ENCODE data around the gene DST.

Gene DST

DNA sequence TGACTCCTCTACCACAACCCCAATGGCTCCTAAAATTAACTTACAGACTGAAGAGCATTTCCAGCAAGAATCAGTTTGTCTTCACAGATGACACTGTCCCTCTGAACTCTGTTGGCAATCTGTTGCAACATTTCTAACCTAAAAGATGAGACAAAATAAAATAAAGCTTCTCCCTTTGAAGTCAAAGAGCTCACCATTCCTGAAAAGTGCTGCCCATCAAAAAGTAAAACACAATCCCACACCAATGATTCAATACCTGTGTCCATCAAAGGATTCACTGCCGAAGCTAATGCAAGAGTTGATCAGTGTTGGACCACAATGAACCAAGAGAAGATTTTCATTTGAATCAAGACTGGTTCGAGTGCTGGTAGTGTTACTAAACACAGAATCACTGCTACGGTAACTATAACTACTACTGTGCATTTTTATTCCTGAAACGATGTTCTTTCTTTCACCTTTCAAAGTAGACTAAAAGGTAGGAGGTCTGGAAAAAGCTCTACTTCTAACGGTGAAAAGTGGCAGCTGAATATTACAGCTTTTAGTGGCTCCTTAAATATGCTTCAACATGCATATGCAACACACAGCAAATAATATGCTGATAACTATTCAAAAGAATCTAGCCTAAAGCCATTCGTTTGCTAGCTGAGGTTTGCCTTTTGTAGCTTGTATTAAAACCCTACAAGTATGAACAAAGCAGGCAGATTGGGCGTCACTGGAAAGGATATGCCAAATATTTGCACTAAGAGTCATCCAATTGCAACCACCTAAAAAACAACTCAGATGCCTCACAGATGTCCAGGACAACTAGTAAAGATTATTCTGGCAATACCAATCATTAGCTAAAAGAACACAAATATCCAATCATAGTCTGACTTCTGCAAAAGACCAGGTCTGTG is at the start of gene DST:
Gene DST (minus strand): TSS at position 524 of the 896 bp plus-strand sequence.
- no peak for TF ChIP-seq JUND (IDR thresholded peaks at IDR 0.05; ENCODE audit: low read depth)
- in situ Hi-C loops (cut with HindIII; ENCODE audit: low pct_unique_long_range_greater_than_20kb, low sequenced_read_pairs), result no loop called here
- DNase-seq (ENCODE audit: low read depth in 1 of 2, low spot score in 1 of 2), result peak; percentile 5 to 45

DNA sequence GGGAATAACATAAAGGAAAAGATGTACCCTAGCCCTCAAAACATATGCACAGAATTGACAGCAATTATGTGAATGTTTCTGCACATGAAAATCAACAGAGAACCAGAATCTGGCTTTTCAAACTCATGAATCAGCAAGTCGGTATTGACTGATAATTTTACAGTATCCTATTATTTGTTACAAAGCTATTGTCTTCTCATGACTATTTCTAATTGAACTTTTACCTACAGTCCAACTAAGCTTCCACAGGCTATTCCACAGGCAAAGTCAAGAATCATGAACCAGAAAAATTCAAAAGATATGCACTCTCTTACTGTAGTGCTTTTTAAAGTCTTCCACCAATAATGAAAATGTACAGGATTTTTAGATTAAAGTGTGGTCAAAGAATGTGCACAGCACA is 49.1 kb upstream of the DST start:
- no peak for TF ChIP-seq JUND (IDR thresholded peaks at IDR 0.05; ENCODE audit: low read depth)
- in situ Hi-C loops (cut with HindIII; ENCODE audit: low pct_unique_long_range_greater_than_20kb, low sequenced_read_pairs), result no loop called here
- no peak for DNase-seq (ENCODE audit: low read depth in 1 of 2, low spot score in 1 of 2)

- TF ChIP-seq JUND (IDR thresholded peaks at IDR 0.05; ENCODE audit: low read depth), result no peak
- in situ Hi-C loops (cut with HindIII; ENCODE audit: low pct_unique_long_range_greater_than_20kb, low sequenced_read_pairs), result no loop called here
- no peak for DNase-seq (ENCODE audit: low read depth in 1 of 2, low spot score in 1 of 2)
These were observed 48.6 kb upstream of the DST start for GRCh38 chr6:56691286-56691595.

- DNase-seq (ENCODE audit: low read depth in 1 of 2, low spot score in 1 of 2), result peak in 1 of 2 experiments; percentile 43
- in situ Hi-C loops (cut with HindIII; ENCODE audit: low pct_unique_long_range_greater_than_20kb, low sequenced_read_pairs), result no loop called here
- TF ChIP-seq JUND (IDR thresholded peaks at IDR 0.05; ENCODE audit: low read depth), result no peak
These were observed 48.0 kb upstream of the DST start for GRCh38 chr6:56690519-56691285.

DNA sequence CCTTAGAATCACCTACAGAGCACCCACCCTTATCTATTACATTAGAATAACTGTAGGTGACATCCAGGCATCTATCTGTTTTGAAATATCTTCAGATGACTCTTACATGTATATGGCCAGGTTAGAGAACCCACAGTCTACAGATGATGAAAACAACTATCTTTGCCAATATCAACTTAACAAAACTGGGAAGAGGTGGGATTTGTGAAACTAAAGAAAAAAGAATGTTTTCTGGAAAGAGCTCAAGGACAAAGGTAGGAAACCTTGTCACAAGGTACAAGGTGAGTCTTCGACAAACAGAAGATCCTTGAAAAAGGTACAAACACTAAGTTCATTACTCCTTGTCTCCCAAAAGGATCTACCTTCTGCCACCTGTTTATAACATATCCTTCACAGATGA is 47.0 kb upstream of the DST start:
- in situ Hi-C loops (cut with HindIII; ENCODE audit: low pct_unique_long_range_greater_than_20kb, low sequenced_read_pairs), result no loop called here
- DNase-seq (ENCODE audit: low read depth in 1 of 2, low spot score in 1 of 2), result no peak
- no peak for TF ChIP-seq JUND (IDR thresholded peaks at IDR 0.05; ENCODE audit: low read depth)

GRCh38 chr6:56689114-56689513 is 46.4 kb upstream of the DST start:
- no peak for TF ChIP-seq JUND (IDR thresholded peaks at IDR 0.05; ENCODE audit: low read depth)
- DNase-seq (ENCODE audit: low read depth in 1 of 2, low spot score in 1 of 2), result no peak

DNA sequence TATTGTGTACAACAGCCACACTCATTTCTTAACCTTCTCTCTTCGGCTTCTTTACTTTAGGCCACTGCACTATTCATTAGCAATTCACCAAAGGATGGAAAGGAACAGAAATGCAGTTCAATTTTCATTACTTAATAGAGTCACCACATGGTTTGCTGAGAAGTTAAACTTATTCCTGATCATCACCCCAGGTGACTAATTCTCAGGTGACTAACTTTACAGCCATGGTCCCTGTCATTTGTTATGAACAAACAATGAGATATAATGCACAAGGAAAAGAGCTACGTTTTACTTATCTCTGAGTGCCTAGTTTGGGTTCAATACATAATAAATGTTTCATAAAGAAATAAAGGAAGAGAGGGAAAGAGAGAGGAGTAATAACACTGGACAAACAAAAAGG is 45.8 kb upstream of the DST start:
- DNase-seq (ENCODE audit: low read depth in 1 of 2, low spot score in 1 of 2), result no peak
- no peak for TF ChIP-seq JUND (IDR thresholded peaks at IDR 0.05; ENCODE audit: low read depth)
- in situ Hi-C loops (cut with HindIII; ENCODE audit: low pct_unique_long_range_greater_than_20kb, low sequenced_read_pairs), result no loop called here

More at GRCh38 chr6:56689114-56689513, 46.4 kb upstream of the DST start:
- in situ Hi-C loops (cut with HindIII; ENCODE audit: low pct_unique_long_range_greater_than_20kb, low sequenced_read_pairs), result no loop called here

GRCh38 chr6:56687551-56687950 is 44.9 kb upstream of the DST start:
- in situ Hi-C loops (cut with HindIII; ENCODE audit: low pct_unique_long_range_greater_than_20kb, low sequenced_read_pairs), result no loop called here
- TF ChIP-seq JUND (IDR thresholded peaks at IDR 0.05; ENCODE audit: low read depth), result no peak
- DNase-seq (ENCODE audit: low read depth in 1 of 2, low spot score in 1 of 2), result no peak

GRCh38 chr6:56686429-56686828 is 43.7 kb upstream of the DST start:
- no peak for DNase-seq (ENCODE audit: low read depth in 1 of 2, low spot score in 1 of 2)
- in situ Hi-C loops (cut with HindIII; ENCODE audit: low pct_unique_long_range_greater_than_20kb, low sequenced_read_pairs), result no loop called here
- TF ChIP-seq JUND (IDR thresholded peaks at IDR 0.05; ENCODE audit: low read depth), result no peak

- no peak for TF ChIP-seq JUND (IDR thresholded peaks at IDR 0.05; ENCODE audit: low read depth)
- in situ Hi-C loops (cut with HindIII; ENCODE audit: low pct_unique_long_range_greater_than_20kb, low sequenced_read_pairs), result no loop called here
- DNase-seq (ENCODE audit: low read depth in 1 of 2, low spot score in 1 of 2), result no peak
These were observed 43.3 kb upstream of the DST start for GRCh38 chr6:56685994-56686393.

GRCh38 chr6:56685102-56685733 is 42.5 kb upstream of the DST start:
- peak; percentile 43; the same call in 1 of the 2 replicates for TF ChIP-seq JUND (IDR thresholded peaks at IDR 0.05; ENCODE audit: low read depth)
- in situ Hi-C loops (cut with HindIII; ENCODE audit: low pct_unique_long_range_greater_than_20kb, low sequenced_read_pairs), result no loop called here
- DNase-seq (ENCODE audit: low read depth in 1 of 2, low spot score in 1 of 2), result no peak

DNA sequence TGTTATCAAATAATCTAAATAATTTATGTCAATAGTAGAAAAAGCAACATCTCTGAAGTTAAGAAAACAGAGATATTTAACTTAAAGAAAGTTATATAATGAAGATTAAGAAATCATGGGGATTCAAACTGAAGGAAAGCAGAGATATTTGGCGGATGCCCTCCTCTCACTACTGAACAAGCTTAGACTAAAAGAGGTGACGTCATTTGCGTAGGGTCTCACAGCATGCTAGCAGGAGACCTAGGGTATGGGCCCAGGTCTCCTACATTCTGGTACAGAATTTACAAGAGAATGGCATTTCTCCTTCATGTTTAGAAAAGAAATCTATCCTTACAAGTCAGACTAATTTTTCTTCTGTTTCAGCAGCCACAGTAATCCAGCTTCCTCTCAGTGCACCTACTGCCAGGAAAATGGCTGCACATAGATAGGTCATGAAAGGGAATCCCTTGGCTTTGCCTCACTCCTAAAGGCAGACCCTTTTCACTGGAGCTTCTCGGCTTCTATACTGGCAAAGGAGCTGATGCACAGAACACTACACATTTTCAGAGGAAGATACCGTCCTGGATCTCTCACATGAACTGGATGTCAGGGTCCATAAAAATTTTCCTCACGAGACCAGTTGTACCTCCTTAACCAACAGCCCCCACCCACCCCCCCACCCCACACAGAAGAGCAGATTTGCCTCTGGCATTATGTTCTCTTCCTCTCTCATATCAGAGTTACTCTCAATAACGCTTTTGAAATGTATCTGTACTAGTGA is 41.8 kb upstream of the DST start:
- in situ Hi-C loops (cut with HindIII; ENCODE audit: low pct_unique_long_range_greater_than_20kb, low sequenced_read_pairs), result no loop called here
- TF ChIP-seq JUND (IDR thresholded peaks at IDR 0.05; ENCODE audit: low read depth), result no peak
- no peak for DNase-seq (ENCODE audit: low read depth in 1 of 2, low spot score in 1 of 2)

Measured in T47D (cell line).